HEK293T (cell line): ENCODE results near the gene BPIFB6.

Source experiments
- BHLHE40 ChIP-seq: fragments of 450-650 bp; IDR thresholded peaks from 2 replicates; pipeline ENCODE4 v1.6.1; 2016; ENCODE audit warnings: mild to moderate bottlenecking, moderate library complexity, borderline replicate concordance
- CTBP1 ChIP-seq: fragments of 450-650 bp; IDR thresholded peaks from 2 replicates; pipeline ENCODE4 v1.6.1; 2016; ENCODE audit warnings: borderline replicate concordance
- FOXA1 ChIP-seq: fragments of 450-650 bp; IDR thresholded peaks from 2 replicates; pipeline ENCODE4 v1.6.1; 2016; ENCODE audit warnings: mild to moderate bottlenecking
- FOXM1 ChIP-seq: fragments of 450-650 bp; IDR thresholded peaks from 2 replicates; pipeline ENCODE4 v1.6.1; 2017; ENCODE audit warnings: mild to moderate bottlenecking, borderline replicate concordance
- LEF1 ChIP-seq: fragments of 450-650 bp; IDR thresholded peaks from 2 replicates; pipeline ENCODE4 v1.6.1; 2017; ENCODE audit warnings: mild to moderate bottlenecking, borderline replicate concordance
- SP1 ChIP-seq: fragments of 450-650 bp; IDR thresholded peaks from 2 replicates; pipeline ENCODE4 v1.6.1; 2017
- ZNF384 ChIP-seq: fragments of 450-650 bp; IDR thresholded peaks from 2 replicates; pipeline ENCODE4 v1.6.1; 2016

GRCh38 chr20:33007376-33008335, 23.8 kb upstream of the BPIFB6 start, which contains the start of gene BPIFB2:
- TF ChIP-seq FOXM1 (no peak), BHLHE40 (no peak), SP1 (no peak), LEF1 (no peak), CTBP1 (no peak), ZNF384 (no peak), FOXA1 (no peak)
